GM21515 (cell line): ENCODE data around the gene HPD.

ENCODE experiments used
- ATAC-seq: cut with Tn5 transposase; IDR thresholded peaks from one replicate; pipeline ENCODE4 v1.9.1; 2021; ENCODE audit not compliant: unreplicated experiment

Gene HPD

DNA sequence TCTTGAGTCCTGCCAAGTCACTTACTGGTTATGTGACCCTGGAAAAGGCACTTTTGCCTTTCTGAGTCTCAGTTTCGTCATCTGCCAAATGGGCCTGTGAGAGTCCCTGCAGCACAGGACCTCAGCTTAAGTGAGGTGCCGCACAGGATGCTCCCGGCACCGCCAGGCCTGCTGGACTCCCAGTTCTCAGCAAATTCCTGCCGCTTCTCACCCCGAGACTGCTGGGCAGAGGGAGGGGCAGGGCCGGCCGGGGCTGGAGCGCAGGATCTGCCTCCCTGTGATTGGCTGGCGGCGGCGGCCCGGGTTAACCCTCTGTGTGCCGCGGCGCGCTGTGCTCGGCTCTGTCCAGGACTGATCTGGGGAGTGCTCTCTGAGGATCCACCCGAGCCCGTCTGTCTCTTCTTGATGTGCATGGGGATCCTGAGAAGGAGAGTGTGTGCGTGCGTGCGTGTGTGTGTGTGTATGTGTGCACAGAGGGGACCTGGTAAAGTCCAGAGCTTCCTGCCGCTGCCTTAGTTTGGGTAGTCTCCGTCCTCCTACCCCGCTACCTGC, 46.3 kb downstream of the HPD start:
- no peak for ATAC-seq

- no peak for ATAC-seq
Observed at GRCh38 chr12:121811434-121812319, 47.0 kb downstream of the HPD start.

- no peak for ATAC-seq
Observed at GRCh38 chr12:121810833-121811433, 47.7 kb downstream of the HPD start.

- ATAC-seq, result no peak
Observed at GRCh38 chr12:121810234-121810817, 48.3 kb downstream of the HPD start.

DNA sequence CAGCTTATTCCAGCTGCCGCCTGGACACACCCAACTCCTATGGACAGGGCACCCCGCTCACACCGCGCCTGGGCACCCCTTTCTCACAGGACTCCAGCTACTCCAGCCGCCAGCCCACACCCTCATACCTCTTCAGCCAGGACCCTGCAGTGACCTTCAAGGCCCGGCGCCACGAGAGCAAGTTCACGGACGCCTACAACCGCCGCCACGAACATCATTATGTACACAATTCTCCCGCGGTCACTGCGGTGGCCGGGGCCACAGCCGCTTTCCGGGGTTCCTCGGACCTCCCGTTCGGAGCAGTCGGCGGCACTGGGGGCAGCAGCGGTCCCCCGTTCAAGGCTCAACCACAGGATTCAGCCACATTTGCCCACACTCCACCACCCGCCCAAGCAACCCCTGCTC, 48.9 kb downstream of the HPD start:
- no peak for ATAC-seq

DNA sequence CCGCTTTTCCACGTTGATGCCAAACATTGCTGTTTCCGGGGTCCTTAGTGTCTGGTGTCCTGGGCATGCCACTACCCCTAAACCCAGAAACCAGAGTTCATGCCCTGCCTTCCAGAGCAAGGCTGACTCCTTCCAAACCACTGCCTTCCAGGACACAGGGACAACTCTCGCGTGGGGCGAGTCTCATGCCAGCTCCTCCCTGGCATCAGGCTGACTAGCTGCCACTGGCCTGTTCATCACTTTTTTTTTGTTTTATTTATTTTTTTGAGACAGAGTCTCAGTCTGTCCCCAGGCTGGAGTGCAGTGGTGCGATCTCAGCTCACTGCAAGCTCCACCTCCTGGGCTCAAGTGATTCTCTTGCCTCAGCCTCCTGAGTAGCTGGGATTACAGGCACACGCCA, 50.0 kb downstream of the HPD start:
- ATAC-seq, result no peak

- ATAC-seq, result no peak
Observed at GRCh38 chr12:121807642-121808347, 50.9 kb downstream of the HPD start.

DNA sequence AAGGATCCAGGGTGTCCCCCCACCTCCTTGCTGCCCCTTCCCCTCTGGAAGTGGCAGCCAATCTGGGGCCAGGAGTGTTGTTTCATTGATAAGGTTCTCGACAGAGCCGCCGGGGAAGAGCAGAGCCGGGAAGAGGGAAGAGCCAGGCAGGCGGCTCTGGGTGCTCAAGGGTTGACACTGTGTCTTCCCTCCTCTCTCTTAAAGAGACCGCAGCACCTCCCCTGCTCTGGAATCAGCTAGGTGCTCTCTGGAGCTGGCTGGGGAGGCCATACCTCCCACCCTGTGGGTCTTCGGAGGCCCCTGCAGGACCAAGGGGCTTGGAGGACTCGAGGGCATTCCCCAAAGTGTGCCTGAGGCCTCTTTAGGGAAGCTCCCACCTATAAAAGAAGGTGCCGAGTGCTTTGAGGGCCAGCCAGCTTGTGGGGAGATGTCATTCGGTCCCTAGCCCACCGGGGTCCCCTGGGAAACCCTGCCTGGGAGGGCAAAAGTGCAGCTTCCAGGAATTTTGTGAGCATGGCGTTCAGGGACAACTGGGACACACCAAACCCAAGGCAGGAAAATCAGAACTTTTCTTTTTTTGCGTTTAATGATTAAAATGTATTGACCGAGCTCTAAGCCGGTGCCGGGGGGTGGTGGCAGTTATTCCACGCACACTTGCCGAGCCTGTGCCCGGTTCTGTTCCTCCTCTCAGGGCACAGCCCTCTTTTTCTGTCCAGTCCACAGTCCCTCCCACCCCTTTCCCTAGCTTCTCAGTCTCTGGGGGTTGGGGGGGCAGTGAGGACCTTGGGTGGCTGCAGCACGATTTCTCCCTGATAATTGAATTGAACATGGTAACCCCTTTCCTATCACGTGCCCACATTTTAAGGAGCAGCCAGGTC, 51.9 kb downstream of the HPD start:
- no peak for ATAC-seq

DNA sequence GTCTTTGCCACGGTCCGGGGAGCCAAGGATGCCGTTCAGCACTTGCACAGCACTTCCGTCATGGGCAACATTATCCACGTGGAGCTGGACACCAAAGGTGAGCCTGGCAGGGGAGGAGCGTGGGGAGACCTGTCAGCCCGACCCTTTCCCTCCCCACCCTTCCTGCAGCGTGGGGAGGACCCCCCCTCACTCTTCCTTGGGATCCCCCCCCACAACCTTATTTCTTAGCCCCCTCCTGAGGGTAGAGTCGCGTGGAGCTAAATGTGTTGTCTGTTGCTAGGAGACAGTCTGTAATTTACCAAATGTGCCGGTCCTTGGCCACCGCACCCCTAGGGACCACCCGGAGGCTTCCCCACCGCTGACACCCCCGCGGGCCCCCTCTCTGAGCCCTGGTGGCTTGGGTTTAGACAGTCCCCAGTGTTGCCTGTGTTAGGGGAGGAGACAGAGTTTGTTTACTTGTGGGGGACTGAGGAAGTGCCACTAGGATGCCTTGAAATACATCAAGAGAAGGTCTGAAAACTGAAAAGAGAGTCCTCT, 52.6 kb downstream of the HPD start:
- no peak for ATAC-seq

DNA sequence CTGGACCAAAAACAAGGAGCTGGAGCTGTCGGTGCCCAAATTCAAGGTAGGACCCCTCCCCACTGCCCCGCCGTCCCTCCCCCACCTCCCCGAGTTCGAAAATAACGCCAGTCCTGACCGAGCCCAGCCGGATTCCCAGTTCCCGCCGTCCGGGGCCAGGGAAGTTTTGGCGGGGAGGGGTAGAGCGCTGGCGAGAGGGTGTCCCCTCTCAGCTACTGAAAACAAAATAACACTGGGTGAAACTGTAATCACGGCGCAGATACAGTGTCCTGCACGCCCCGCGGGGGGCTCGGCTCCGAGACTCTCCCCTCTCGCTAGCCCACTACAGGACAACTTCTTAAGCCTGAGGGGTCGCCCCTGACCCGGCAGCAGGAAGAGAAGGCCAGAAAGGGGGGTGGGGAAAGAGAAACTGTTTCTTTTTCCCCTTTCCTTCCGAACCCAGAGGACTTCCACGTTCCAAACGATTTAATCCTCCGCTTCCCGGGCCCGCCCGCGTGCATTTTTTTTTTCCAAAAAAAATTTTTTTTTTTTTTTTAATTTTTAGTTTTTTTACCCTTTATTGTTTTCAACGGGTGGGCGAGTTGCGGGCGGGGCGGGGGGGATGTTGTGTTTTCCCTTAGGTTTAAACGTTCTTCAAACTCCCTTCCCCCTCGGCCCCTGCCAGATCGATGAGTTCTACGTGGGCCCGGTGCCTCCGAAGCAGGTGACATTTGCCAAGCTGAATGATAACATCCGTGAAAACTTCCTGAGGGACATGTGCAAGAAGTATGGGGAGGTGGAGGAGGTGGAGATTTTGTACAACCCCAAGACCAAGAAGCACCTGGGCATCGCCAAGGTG, 53.3 kb downstream of the HPD start:
- ATAC-seq, result no peak

- no peak for ATAC-seq
Observed at GRCh38 chr12:121804417-121805111, 54.1 kb downstream of the HPD start.

DNA sequence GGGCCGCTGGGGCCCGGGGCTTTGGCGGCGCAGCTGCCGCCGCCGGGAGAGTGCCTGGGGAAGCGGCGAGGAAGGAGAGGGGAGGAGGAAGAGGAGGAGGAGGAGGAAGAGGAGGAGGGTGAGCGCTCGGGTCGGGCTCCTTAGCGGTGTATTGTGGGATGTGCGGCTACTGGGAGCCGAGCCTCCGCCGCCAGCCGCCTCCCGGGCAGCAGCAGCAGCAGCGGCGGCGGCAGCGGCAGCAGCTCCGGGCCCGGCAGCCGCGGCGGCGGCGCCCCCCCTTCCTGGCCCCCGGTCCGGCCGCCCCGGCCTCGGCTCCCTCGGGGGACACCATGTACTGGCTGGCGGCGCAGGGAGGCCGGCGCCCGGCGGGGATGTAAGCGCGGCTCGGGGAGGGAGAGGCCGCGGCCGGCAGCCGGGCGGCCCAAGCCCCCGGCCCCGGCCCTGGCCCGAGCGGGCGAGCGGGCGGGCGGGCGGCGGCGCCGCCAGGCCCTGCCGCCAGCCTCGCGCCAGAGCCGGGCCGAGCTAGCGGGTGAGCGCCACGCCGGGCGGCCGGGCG, 54.7 kb downstream of the HPD start, which contains the start of gene SETD1B:
TSS of gene SETD1B (plus strand) at position 149 of the 556 bp plus-strand sequence. CDS start 729 bp downstream, outside the sequence.
- no peak for ATAC-seq

- peak; percentile 35 for ATAC-seq
Observed at GRCh38 chr12:121802843-121803698, 55.6 kb downstream of the HPD start.

DNA sequence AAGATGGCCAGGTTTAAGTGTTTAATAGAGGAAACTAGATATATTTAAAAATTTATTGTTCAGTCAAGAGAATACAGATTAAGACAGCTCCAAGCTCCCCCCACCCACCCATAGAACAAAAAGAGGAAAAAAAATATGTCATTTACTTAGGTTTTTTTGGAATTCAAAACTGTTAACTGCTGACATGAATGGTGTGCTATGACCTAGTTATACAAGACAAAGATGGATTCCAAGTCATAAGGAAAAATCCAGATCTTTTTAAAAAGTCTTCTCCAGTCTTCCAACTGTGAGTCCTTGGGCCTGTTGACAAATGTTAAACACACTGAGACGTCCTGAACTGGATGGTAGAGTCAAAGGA, 56.2 kb downstream of the HPD start:
- no peak for ATAC-seq

DNA sequence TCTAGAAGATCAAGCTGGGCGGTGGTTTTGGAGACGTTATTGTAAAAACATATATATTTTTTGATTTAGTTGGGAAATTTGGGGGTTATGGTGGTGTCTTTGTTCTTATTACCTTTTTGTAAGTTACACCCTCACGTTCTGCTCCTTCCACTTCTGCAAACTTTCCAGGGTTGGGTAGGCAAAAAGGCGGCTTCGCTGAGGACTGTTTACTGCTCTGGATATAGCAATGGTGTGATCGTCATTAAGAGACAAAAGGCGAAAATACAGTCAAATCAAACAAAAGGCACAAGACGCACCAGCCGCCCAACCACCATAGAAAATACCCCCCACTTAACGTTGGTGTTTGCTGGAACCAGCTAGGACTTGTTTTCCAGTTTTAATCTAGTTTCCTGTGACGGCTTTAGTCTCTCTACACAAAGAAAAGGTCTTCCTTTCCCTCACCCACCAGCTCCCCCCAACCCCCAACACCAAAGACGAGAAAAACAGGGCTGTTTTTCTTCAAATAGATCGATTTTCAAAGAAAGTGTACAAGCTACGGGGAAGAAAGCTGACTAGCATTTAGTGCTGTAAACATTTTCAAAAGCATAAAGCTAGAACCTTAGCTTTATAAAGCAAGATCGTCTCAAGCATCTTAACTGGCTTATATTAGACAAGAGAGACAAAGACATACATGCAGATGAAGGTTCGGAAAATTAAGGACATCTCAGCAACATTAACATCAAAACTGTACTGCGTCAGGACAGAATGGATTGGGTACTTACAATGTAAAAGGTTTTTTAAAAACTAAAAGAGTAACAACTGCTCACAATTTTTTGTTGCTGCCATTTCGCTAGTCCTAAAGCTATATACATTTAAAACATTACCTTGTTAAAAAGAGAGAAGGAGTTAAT, 56.8 kb downstream of the HPD start:
- no peak for ATAC-seq
